GM18909 (cell line): Measurements from ENCODE around the gene PLEKHM3.
"Not testable (repeated sequence)": the region's sequence is repeated elsewhere in the genome, so short reads cannot be mapped to it uniquely, and the experiment has no call there.

Experiments used
- ATAC-seq: cut with Tn5 transposase; IDR thresholded peaks from one replicate; pipeline ENCODE4 v1.9.1; 2021; ENCODE audit warnings: mild to moderate bottlenecking; ENCODE audit not compliant: unreplicated experiment, poor library complexity

PLEKHM3 gene

DNA sequence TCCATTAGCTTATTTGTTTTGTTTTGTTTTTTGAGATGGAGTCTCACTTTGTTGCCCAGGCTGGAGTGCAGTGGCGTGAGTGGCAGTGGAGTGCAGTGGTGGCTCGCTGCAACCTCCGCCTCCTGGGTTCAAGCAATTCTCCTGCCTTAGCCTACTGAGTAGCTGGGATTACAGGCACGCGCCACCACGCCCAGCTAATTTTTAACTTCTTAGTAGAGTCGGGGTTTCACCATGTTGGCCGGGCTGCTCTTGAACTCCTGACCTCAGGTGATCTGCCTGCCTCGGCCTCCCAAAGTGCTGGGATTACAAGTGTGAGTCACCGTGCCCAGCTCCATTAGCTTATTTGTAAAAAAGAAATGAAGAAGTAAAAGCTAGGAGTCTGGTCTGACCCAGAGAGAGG is 213.7 kb downstream of the PLEKHM3 start:
- not testable (repeated sequence) for ATAC-seq

DNA sequence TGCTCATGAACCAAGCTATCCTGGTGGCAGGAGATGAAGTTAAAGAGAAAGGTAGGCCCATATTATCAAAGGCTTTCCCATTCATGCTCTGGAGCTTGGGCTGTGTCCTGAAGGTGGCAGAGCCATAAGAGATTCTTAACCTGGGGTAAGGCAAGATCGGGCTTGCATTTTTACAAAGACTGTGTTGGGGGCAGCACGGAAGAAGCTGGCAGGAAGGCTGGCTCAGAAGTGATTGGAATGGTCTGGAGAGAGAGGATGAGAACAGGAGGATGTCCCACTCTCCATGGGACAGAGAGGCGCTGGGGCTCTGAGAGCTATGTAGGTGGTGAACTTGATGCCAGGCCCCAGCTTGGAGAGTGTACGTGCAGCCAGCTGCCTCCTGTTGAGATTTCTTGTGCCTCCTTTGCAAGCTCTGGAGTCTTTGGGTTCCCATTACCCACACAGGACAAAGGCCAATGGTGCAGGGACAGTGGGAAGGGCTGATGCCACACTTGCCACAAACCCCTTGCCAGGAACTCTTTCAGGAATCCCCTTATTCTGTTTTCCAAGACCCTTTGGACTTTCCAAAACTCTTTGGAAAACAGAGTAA is 215.0 kb downstream of the PLEKHM3 start:
- no peak for ATAC-seq

DNA sequence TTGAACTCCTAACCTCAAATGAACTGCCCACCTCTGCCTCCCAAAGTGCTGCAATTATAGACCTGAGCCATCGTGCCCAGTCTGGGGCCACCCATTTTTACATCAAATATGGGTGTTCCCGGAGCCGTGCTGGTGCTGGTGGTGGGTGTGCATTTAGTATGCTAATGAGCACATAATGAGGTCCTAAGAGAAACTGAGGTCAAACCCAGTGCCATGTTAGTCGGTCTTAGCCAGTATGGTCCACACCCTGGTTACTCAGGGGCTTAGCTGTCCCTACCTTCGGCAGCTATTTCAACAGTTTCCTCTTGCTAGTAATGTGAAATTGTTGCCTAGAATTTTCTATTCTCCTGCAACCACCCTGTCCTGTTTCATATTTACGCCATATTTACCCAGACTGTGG is 217.2 kb downstream of the PLEKHM3 start:
- no peak for ATAC-seq

DNA sequence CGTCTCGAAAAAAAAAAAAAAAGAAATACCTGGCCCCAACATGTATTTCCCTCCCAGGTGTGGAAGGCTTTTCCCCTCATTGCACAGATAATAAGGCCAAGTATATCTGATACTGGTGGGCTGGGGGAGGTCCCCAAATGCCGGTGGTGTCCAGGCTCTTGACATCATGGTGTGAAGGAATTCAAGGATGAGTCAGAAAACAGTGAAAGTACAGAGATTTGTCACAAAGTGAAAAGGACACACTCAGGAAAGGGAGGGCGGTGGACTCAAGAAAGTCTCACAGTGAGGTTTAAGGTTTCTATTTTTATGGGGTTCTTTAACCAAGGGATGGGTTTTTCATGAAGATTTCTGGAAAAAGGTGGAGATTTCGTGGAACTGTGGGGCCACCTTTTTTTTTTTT is 217.8 kb downstream of the PLEKHM3 start:
- peak; percentile 59 for ATAC-seq

DNA sequence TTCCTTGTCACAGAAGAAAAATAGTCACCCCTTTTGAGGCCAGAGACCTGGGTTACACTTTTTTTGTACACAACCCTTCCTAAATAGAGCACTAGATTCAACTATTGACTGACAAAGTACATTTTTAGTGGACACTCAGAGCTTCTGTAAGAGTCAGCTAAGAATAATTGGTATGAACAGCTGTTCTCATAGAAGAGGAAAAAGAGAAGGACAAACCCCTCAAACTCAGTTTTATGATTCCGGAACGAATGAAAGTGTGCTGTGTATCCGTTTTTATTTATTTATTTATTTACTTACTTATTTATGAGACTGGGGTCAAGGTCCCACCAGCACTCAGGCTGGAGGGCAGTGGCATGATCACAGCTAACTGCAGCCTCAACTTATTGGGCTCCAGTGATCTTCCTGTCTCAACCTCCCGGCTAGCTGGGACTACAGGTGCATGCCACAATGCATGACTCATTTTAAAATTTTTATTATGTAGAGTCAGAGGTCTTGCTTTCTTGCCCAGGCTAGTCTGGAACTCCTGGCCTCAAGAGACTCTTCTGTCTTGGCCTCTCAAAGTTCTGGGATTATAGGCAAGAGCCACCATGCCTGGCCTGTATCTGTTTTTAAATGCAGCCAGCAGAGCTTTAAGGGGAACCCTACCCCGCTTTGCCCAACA is 219.6 kb downstream of the PLEKHM3 start:
- no peak for ATAC-seq

DNA sequence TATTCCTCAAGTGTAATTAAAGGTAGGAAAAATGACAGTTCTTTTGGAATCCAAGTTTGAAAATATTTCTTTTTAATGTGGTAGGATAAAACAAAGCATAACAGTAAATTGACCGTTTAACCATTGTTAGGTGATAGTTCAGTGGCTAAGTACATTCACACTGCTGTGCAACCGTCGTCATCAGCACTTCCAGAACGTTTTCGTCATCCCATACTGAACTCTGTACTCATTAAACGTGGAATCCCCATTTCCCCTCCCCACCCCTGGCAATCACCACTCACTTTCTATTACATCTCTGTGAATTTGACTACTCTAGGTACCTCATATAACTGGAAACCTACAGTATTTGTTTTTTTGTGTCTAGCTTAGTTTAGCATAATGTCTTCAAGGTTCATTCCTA is 222.7 kb downstream of the PLEKHM3 start:
- ATAC-seq, result no peak

DNA sequence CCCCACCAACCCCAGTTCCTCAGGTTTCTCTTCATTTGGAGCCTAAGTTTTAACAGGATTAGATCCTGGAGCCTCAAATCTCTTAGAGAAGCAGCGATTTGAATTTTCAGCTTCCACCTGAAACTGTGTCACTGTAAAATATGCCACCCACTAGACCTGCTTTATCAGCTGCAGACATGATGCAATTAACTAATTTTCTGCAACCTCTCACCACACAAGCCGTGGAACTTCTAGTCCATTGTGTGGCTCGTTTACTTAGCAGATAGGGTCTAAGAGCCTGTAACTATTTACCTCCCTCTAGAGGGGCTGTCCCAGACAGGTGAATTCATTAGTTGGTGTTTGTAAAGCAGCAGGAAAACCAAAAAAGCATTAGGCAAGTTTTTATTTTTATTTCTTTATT is 224.1 kb downstream of the PLEKHM3 start:
- ATAC-seq, result no peak

DNA sequence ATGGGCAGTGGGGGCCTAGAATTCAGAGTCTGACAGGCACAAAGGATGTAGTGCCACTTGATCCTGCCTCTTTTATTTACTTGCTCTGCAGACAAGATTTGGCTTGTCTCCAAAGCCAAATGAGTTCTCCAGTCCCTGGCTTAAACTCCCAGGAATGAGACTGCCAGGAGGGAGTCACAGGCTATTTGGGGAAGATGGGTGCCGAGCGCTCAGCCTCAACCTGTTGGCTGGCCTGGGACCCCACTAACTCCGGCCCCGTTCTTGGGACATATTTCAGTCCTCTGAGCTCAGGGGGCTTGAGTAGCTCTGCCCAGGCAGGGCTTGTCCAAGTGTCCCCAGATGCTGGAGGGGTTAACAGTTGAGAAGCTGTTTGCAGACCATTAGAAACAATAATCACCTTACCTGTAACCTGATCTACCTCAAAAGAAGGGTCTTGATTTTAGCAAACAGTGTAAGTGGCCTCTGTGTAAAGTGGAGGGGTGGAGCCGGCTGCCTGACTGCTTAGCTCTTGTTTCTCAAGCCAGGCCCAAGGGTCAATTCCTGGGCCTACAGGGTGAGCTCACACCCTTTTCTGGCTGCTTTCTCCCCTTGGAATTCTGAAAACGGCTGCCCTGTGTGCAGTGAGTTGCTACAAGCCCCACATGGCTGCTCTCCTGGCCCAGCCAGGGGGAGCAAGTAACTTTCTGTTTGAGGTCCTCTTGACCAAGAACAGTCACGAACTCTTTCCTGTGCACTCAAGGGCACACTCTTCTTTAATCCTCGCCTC is 228.6 kb downstream of the PLEKHM3 start:
- no peak for ATAC-seq

DNA sequence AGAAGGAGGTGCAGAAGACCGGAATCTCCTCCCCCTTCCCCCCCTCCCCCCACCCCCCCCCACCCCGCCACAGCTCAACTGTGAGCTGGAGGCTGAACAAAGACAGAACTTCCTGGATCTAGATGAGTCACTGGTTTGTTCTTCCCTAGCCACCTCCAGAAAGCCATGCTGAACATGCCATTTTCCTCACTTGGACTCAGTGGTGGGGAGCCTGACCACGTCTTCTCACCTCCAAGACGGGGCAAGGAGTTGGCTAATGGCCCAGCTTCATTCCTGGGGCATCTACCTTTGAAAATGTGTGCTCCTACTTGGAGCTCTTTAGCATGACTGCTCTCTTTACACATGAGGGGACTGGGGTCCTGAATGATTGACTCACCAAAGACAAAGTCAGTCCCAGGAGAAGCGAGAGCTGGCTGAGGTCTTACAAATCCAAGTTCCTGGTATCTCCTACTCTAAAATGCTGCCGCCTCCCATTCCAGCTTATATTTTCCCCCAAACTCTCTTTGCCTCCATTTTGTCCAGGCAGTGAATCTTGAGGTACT is 233.0 kb downstream of the PLEKHM3 start:
- peak; percentile 54 for ATAC-seq

DNA sequence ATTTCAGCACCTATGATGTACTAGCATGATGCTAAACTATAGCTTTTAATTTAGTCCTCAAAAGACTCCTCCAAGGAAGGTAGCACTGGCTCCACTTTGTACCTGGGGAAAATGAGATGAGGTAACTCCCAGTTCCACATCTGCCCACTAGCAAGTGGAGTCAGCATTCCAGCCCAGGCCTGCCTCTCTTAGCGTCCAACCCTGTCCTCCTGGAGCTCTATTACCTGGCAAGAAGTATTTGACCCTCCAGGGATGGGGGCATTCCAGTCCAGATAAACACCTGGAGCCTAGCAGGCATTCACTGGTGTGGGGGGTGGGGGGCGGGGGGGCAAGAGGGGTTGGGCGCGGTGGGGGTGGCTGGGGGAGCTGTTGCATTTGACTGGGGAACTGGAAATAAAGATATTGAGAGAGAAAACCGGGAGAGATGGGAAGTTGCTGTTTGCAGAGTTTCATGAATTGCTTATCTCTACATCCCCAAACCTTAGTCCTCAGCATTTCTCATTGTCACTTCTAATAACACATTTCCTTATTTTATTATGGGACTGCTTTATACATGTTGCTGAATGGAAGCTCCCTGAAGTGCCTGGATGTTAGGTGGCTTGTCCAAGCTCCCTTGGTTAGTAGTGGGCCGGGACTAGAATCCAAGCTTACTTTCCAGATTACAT is 233.6 kb downstream of the PLEKHM3 start:
- ATAC-seq, result no peak

DNA sequence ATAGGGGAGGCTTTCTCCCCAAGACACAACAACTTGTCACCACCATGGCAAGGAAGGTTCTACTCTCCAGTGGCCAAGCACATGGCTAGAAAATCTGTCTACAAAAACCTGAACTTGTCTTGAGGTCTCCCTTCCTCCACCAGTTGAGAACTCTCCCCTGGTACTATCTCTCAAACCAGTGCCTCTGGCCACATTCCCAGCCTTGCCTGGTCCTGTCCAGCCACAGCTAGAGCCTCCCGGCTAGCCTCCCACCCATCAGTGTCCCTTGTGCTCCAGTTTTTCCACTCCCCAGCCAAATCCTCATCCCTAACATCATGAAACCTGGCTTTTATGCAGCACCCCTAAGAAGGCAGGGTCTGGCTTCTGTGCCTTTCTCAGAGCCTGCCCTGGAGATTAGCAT is 234.4 kb downstream of the PLEKHM3 start:
- no peak for ATAC-seq

DNA sequence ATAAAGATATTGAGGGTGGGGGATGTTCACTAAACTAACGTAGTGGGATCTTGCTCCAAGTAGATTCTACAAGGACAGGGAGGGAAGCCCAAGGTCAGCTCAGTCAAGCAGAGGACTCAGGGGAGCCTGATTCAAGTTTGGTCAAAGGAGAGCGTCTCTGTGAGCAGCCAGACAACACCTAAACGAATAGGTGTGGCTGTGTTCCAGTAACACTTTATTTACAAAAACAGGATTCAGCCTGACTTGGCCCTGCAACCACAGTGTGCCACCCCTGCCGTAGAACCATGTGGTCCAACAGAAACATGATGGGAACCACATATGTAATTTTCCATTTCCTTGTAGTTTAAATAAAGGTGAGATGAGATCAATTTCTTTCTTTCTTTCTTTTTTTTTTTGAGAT is 237.5 kb downstream of the PLEKHM3 start:
- ATAC-seq, result no peak

DNA sequence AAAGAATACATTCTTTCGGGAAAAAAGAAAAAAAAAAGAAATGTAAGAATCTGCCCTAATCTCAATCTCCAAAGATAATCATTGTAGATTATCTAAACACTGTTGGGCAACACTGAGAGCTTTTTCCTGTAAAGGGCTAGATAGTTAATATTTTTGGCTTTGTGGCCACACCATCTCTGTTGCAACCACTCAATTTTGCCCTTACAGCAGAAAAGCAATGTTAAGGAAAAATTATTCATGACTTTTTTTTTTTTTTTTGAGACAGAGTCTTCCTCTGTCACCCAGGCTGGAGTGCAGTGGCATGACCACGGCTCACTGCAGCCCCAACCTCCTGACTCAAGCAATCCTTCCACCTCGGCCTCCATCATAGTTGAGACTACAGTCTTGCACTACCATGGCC is 238.3 kb downstream of the PLEKHM3 start:
- no peak for ATAC-seq

DNA sequence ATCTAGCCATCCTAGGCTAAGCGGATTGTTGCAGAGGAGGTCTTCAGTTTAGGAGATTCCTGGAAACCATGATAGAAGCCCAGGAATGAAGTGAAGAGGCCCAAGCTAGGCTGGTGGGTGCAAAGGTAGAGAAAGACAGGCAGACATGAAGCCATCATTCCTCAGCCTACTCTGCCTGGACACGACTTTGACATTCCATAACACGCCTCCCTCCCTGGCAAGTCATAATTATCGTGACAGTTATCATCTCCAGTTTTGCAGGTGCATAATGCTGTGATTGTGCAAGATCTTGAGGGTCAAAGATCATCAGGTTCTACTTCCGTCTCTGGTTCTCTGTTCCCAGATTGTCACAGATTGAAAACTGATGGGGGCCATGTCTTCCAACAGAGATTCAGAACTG is 240.4 kb downstream of the PLEKHM3 start:
- no peak for ATAC-seq

DNA sequence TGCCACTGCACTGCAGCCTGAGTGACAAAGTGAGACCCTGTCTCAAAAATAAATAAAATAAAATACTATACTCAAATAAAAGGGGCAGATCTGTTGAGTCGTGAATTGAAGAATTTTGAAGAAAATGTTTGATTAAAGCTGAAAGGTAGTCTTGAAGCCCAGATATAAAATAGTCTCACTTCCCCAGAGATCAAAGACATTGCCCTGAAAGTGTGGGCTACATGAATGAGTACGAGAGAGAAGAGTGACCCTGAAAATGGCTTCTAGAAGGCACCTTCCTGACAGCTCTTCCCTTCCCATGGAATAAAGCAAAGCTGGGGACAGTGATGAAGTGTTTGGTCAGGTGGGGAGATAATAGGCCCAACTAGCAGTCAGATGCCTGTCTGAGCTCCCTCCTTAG is 241.8 kb downstream of the PLEKHM3 start:
- no peak for ATAC-seq

DNA sequence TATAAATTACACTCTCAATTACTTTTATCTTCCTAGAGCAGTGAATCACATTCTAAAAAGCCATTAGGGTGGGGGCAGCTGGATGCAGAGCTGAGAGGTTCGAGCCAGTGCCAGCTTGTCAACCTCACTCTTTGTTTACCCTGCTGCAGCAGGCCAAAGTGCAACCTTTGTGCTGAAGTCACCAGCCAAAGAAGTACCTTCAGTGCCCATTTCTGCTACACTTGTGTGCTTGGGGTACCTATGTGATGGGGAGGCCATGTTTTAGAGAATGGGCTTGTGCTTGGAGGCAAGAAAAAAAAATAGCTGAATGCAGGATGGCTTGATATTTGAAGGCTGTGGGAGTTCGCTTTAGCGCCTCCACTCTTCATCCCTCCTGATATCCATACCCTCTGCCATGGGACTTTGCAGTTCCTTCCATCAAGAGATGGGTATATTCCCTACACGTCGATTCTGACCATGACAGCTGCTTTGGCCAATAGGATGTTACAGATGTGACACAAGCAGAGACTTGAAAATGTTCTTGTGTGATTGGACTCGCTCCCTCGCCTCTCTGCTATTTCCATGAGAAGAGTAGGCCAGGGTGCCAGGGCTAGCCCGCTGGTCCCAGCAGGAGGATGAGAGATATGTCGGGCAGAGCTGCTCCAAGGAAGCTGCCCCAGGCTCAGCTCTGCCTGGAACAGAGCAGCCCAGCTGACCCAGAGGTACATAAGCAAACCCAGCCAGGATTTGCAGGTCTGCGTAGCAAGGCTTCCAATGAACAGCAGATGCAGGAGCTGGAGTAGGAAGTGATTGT is 242.9 kb downstream of the PLEKHM3 start:
- no peak for ATAC-seq

DNA sequence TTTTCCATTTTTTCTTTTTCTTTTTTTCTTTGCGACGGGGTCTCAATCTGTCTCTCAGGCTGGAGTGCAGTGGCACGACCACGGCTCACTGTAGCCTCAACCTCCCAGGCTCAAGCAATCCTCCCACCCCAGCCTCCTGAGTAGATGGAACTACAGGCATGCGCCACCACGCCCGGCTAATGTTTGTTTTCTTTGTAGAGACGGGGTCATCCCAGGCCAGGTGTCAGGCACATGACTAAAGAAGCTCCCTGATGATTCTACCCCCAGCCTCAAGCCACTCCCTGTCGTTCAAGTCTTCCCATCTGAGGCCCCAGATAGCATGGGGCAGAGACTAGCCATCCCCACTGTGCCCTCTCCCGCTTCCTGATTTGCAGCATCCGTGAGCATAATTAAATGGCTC is 245.8 kb downstream of the PLEKHM3 start:
- ATAC-seq, result no peak

DNA sequence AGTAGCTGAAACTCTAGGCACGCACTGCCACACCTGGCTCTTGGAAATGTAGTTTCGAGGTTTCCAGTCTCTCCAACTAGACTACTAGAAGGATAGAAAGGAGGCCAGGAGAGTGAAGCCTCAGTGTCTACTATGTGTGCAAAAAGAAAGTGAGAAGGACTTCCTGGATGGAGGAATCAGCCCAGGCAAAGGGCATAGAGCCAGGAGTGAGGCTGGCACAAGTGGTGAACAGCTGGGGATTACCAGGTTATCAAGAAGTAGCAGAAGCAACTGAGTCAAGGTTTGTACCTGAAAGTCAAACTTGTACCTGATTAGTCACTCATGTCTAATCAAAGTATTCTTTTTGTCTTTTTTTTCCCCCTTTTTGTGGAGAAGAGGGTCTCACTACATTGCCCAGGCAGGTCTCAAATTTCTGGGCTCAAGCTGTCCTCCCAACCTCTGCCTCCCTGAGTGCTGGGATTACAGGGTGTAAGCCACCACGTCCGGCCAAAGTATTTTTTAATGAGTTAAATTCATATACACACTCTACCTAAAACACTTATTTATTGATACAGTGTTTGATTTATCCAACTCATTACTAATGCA is 246.9 kb downstream of the PLEKHM3 start:
- ATAC-seq, result no peak

DNA sequence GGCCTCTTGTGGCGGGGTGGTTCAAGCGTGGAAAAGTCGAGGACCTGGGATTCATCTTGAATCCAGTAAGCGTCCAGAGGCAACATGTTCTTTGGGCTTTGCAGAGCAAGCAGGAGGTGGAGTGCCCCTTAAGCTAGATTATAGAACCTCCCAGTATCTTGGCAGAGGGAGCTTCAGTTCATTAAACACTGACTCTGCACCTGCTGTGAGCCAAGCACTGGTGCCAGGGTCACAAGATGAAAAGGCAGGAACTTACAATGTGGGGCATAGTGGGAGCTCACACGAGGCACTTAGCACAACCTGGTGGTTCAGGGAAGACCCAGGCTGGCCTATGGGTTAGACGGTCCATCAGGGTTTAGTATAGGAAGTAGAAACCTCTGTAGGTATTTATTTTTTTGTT is 248.2 kb downstream of the PLEKHM3 start:
- no peak for ATAC-seq

DNA sequence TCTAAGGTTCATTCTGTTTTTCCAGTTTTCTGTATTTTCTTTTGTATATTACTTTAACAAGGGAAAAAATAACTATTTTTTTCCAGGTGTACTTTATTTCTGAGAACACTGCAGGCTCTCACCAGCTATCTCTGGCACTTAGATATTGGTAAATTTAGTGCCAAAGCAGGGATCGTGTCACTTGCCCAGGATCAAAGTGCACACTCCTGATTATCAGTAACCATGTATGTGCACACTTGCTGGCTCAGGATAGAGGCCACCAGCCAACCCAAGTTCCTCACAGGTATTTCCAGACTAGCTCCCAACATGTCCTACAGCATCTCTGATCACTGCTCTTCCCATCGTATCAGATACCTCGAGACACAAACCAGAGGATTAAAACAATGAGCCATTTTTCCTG is 249.9 kb downstream of the PLEKHM3 start:
- no peak for ATAC-seq
